ENCODE measurements around the gene ATXN1. TPM values are rescaled to one million over a fixed set of nuclear protein-coding genes. Genes with fewer than 3 reads are reported as not detected.

ATXN1 gene
- total RNA-seq, 3 donors from 2014 or later: 30.4 to 87.3 (median 50.1) TPM

DNA sequence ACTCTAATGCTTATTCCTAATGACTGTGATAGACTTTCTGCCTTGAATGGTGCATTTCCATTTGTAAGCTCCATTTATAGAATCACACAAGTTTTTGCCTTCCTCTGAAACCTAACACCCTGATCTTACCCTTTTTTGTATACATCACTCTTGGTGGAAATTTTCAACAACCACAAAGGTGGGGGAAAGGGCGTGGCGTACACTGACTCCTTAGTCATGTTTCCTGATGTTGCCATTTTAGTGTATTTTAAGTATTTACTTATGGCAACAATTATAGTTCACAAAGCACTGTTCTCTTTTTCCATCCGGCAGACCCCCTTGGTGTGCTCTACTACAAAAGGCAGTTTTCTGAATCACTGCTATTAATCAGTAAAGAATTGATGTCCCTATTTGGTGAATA lies 92.0 kb downstream of the ATXN1 start:
- ATAC-seq (peak; percentile 66), DNase-seq (peak in 1 of 3 donors; percentile 42)
- Histone ChIP-seq H3K9me3 (no peaks in the 10 kb centered on the region), H3K4me1 (ENCODE audit: low read depth) (peaks cover 16% of the 10 kb centered on the region), H3K4me3 (no peak overlapping the region), H3K36me3 (ENCODE audit: low read depth) (no peaks in the 10 kb centered on the region)
- TF ChIP-seq, protein P1, sequence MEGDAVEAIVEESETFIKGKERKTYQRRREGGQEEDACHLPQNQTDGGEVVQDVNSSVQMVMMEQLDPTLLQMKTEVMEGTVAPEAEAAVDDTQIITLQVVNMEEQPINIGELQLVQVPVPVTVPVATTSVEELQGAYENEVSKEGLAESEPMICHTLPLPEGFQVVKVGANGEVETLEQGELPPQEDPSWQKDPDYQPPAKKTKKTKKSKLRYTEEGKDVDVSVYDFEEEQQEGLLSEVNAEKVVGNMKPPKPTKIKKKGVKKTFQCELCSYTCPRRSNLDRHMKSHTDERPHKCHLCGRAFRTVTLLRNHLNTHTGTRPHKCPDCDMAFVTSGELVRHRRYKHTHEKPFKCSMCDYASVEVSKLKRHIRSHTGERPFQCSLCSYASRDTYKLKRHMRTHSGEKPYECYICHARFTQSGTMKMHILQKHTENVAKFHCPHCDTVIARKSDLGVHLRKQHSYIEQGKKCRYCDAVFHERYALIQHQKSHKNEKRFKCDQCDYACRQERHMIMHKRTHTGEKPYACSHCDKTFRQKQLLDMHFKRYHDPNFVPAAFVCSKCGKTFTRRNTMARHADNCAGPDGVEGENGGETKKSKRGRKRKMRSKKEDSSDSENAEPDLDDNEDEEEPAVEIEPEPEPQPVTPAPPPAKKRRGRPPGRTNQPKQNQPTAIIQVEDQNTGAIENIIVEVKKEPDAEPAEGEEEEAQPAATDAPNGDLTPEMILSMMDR (IDR thresholded peaks at IDR 0.05): no peak
- intact Hi-C loops (cut with DNase I, micrococcal nuclease): no loop called here

DNA sequence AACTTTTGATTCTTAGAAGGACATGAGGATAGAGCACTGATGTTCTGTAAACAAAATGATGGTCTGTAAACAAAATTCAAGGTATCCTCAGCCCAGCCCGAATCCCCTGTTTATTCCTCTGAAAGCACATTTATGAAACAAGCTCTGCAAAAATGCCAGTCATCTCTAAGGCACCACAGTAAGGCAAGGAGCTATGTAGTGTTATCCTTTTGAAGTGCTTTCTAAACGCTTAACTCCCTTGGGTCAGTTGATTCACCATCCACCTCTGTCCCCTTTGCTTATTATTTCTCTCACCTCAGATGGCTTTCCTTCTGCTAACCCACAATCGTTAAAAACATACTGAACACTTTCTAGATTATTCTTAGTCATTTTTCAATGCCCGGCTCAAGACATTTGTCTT lies 93.8 kb downstream of the ATXN1 start:
- H3K9me3 ChIP-seq: no peaks in the 10 kb centered on the region
- no peak overlapping the region for H3K4me3 ChIP-seq
- TF ChIP-seq, protein P1 (IDR thresholded peaks at IDR 0.05): no peak
- peaks cover 16% of the 10 kb centered on the region for H3K4me1 ChIP-seq (ENCODE audit: low read depth)
- H3K36me3 ChIP-seq (ENCODE audit: low read depth): no peaks in the 10 kb centered on the region
- intact Hi-C loops (cut with DNase I, micrococcal nuclease): no loop called here
- no peak for ATAC-seq
- no peak for DNase-seq

DNA sequence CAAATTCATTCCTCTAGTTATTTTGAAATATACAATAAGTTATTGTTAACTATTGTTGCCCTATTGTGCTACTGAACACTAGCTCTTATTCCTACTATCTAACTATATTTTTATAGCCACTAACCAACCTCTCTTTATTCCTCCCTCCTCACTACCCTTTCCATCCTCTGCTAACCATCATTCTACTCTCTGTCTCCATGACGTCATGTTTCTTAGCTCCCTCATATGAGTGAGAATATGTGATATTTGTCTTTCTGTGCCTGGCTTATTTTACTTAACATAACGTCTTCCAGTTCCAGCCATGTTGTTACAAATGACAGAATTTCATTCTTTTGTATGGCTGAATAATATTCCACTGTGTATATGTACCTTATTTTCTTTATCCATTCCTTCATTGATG lies 95.3 kb downstream of the ATXN1 start:
- no peak overlapping the region for H3K4me3 ChIP-seq
- peaks cover 4% of the 10 kb centered on the region for H3K9me3 ChIP-seq
- TF ChIP-seq, protein P1 (IDR thresholded peaks at IDR 0.05): no peak
- DNase-seq: no peak
- H3K4me1 ChIP-seq (ENCODE audit: low read depth): peaks cover 10% of the 10 kb centered on the region
- intact Hi-C loops (cut with DNase I, micrococcal nuclease): no loop called here
- H3K36me3 ChIP-seq (ENCODE audit: low read depth): no peaks in the 10 kb centered on the region
- ATAC-seq: no peak

DNA sequence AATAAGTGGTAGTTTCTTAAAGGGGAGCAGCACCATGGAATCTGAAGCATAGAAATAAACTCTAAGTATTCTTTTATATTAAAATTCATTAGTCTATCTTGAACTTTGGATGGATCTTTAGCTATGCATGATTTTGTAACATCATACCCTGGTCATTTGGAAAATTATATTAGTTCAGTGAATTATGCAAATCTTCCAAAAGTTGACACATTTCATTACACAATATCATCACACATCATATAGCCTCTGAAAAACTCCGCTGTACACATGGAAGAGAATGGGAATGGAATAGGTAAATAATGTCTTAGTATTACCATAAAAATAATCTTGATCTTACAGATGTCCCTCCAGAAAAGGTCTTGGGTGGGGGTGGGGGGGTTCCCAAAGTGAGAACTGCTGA lies 96.1 kb downstream of the ATXN1 start:
- no peaks in the 10 kb centered on the region for H3K36me3 ChIP-seq (ENCODE audit: low read depth)
- H3K9me3 ChIP-seq: peaks cover 4% of the 10 kb centered on the region
- peaks cover 10% of the 10 kb centered on the region for H3K4me1 ChIP-seq (ENCODE audit: low read depth)
- no peak overlapping the region for H3K4me3 ChIP-seq
- TF ChIP-seq, protein P1 (IDR thresholded peaks at IDR 0.05): no peak
- intact Hi-C loops (cut with DNase I, micrococcal nuclease): no loop called here
- no peak for DNase-seq
- no peak for ATAC-seq

DNA sequence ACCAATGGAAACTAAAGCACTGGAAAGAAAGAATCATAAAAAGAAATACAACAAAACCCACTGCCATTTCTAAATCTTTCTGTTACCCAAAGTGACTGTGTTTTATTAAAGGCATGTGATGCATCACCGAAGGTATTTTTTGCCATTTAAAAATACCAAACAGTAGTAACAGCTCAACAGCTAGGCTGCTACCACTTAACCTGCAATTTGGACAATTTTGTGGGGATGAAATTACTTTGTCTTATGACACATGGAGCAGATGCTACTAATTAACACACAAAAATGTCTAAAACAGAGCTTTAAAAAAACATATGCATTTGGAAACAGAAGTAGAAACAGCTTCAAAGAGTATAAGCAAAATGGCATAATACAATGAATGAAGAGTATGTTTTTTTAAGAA lies 97.4 kb downstream of the ATXN1 start:
- no peak for DNase-seq
- TF ChIP-seq, protein P1 (IDR thresholded peaks at IDR 0.05): no peak
- no peak for ATAC-seq

DNA sequence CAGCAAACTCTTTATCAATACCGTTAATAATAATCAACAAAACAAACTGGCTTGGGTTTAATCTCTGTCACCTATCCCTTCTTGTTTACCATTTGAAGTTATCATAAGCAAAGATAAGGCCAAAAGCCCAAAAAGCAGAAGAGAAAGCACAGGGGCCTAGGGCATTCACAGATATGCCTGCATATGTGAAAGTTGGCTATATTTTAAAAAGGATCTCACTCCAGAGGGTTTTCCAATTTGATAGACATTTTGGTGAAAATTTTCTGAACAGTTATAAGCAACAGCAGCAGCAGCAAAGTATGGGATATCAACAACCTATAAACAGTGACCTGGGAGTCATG lies 101.1 kb downstream of the ATXN1 start:
- H3K9me3 ChIP-seq: peaks cover 4% of the 10 kb centered on the region
- H3K4me3 ChIP-seq: no peak overlapping the region
- DNase-seq (no peak), ATAC-seq (no peak)
- no peaks in the 10 kb centered on the region for H3K4me1 ChIP-seq (ENCODE audit: low read depth)
- intact Hi-C loops (cut with DNase I, micrococcal nuclease): no loop called here
- no peaks in the 10 kb centered on the region for H3K36me3 ChIP-seq (ENCODE audit: low read depth)
- TF ChIP-seq, protein P1 (IDR thresholded peaks at IDR 0.05): no peak

More for the DNA sequence above, 97.4 kb downstream of the ATXN1 start:
- Histone ChIP-seq H3K4me1 (ENCODE audit: low read depth) (peaks cover 5% of the 10 kb centered on the region), H3K36me3 (ENCODE audit: low read depth) (no peaks in the 10 kb centered on the region), H3K9me3 (peaks cover 4% of the 10 kb centered on the region), H3K4me3 (no peak overlapping the region)
- intact Hi-C loops (cut with DNase I, micrococcal nuclease): no loop called here

Data from mucosa of descending colon (tissue), 3 donors.